HL-60 (cell line): ENCODE data around the gene DHRSX.

Source experiments
- DNase-seq, 2 experiments: peaks; one replicate each; pipeline ENCODE4 v3.0.0-alpha.2; 2010 to 2020; ENCODE audit warnings: low read depth in 1 of 2, low spot score in 1 of 2
- H3K27ac ChIP-seq: fragments of 250-450 bp; sonication (Bioruptor Pico); replicated peaks from 2 replicates; pipeline ENCODE4 v1.5.1; 2020; ENCODE audit warnings: mild to moderate bottlenecking, moderate library complexity
- H3K27me3 ChIP-seq: fragments of 250-450 bp; sonication (Bioruptor Pico); 2 replicates; pipeline ENCODE4 v1.5.1; 2021; ENCODE audit warnings: mild to moderate bottlenecking, moderate library complexity; ENCODE audit not compliant: insufficient read depth, poor library complexity, severe bottlenecking
- H3K4me3 ChIP-seq: replicated peaks from 2 replicates; pipeline ENCODE4 v1.5.1; 2011; ENCODE audit warnings: mild to moderate bottlenecking, control low read depth, low read length; ENCODE audit not compliant: insufficient read depth
- GABPA ChIP-seq: IDR thresholded peaks from 2 replicates; pipeline ENCODE4 v1.6.1; 2012; ENCODE audit warnings: low read depth
- POLR2AphosphoS5 ChIP-seq: IDR thresholded peaks from 2 replicates; pipeline ENCODE4 v1.6.1; 2012; ENCODE audit warnings: low read depth
- SPI1 ChIP-seq: IDR thresholded peaks from 2 replicates; pipeline ENCODE4 v1.6.1; 2012; ENCODE audit warnings: low read depth, mild to moderate bottlenecking, borderline replicate concordance
- TF ChIP-seq, protein P1 (sequence below): IDR thresholded peaks from 2 replicates; pipeline ENCODE4 v1.6.1; 2012; ENCODE audit warnings: low read depth; ENCODE audit not compliant: insufficient replicate concordance
- TF ChIP-seq, protein P2 (sequence below): IDR thresholded peaks from one replicate; pipeline ENCODE4 v1.5.1; 2011; ENCODE audit warnings: low read length, control low read depth, inconsistent platforms; ENCODE audit not compliant: insufficient read depth

Gene DHRSX

DNA sequence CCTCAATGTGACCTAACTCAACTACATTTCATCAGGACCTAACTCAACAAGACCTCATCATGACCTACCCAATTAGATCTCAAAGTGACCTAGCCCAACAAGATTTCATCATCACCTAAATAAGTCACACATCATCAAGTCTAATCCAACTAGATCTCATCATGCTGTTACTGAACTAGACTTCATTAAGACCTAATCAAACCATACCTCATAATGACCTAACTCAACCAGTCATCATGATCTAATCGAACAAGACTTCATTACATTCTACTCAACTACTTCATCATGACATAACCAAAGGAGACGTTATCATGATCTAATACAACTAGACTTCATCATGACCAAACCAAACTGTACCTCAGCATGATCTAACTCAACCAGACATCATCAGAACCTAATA, 82.8 kb downstream of the DHRSX start:
- TF ChIP-seq GABPA = no peak
- TF ChIP-seq, protein P1, sequence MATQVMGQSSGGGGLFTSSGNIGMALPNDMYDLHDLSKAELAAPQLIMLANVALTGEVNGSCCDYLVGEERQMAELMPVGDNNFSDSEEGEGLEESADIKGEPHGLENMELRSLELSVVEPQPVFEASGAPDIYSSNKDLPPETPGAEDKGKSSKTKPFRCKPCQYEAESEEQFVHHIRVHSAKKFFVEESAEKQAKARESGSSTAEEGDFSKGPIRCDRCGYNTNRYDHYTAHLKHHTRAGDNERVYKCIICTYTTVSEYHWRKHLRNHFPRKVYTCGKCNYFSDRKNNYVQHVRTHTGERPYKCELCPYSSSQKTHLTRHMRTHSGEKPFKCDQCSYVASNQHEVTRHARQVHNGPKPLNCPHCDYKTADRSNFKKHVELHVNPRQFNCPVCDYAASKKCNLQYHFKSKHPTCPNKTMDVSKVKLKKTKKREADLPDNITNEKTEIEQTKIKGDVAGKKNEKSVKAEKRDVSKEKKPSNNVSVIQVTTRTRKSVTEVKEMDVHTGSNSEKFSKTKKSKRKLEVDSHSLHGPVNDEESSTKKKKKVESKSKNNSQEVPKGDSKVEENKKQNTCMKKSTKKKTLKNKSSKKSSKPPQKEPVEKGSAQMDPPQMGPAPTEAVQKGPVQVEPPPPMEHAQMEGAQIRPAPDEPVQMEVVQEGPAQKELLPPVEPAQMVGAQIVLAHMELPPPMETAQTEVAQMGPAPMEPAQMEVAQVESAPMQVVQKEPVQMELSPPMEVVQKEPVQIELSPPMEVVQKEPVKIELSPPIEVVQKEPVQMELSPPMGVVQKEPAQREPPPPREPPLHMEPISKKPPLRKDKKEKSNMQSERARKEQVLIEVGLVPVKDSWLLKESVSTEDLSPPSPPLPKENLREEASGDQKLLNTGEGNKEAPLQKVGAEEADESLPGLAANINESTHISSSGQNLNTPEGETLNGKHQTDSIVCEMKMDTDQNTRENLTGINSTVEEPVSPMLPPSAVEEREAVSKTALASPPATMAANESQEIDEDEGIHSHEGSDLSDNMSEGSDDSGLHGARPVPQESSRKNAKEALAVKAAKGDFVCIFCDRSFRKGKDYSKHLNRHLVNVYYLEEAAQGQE = no peak
- TF ChIP-seq POLR2AphosphoS5 = no peak
- TF ChIP-seq, protein P2, sequence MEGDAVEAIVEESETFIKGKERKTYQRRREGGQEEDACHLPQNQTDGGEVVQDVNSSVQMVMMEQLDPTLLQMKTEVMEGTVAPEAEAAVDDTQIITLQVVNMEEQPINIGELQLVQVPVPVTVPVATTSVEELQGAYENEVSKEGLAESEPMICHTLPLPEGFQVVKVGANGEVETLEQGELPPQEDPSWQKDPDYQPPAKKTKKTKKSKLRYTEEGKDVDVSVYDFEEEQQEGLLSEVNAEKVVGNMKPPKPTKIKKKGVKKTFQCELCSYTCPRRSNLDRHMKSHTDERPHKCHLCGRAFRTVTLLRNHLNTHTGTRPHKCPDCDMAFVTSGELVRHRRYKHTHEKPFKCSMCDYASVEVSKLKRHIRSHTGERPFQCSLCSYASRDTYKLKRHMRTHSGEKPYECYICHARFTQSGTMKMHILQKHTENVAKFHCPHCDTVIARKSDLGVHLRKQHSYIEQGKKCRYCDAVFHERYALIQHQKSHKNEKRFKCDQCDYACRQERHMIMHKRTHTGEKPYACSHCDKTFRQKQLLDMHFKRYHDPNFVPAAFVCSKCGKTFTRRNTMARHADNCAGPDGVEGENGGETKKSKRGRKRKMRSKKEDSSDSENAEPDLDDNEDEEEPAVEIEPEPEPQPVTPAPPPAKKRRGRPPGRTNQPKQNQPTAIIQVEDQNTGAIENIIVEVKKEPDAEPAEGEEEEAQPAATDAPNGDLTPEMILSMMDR = no peak
- TF ChIP-seq SPI1 = no peak
- DNase-seq = no peak
- no peak overlapping the region for H3K4me3 ChIP-seq
- no peak overlapping the region for H3K27ac ChIP-seq
- no peaks in the 10 kb centered on the region for H3K27me3 ChIP-seq

DNA sequence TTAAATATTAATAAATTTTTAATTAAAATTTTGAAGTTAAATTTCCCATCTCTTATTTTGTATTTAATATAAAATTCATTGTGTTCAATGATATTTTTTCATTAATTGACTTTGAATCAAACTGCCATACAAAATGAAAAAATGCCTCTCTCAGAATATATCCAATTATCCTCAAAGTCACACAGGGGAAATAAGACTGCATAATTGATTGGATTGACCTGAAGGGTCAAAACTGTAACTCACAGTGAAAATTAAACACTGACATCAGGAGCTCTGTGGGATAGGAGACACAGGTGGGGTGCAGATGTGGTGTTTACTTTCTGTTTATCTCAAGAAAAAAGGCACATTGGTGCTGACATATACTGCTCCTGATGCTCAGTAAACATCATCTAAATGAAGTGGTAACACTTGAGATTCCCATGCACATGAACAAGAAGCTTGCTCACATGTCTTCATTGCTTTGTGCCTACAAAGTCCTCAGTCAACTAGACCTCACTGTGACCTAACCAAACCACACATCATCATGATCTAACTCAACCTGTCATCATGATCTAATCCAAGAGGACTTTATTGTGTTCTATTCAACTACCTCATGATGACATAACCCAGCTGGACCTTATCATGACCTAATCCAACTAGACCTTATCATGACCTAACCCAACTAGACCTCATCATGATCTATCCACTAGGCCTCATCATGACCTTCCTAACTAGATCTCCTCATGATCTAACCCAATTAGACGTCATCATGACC, 83.7 kb downstream of the DHRSX start:
- Histone ChIP-seq H3K27ac (no peak overlapping the region), H3K4me3 (no peak overlapping the region), H3K27me3 (no peaks in the 10 kb centered on the region)
- no peak for DNase-seq
- TF ChIP-seq GABPA (no peak), SPI1 (no peak), POLR2AphosphoS5 (no peak)
- TF ChIP-seq, protein P1 = no peak
- TF ChIP-seq, protein P2 = no peak

DNA sequence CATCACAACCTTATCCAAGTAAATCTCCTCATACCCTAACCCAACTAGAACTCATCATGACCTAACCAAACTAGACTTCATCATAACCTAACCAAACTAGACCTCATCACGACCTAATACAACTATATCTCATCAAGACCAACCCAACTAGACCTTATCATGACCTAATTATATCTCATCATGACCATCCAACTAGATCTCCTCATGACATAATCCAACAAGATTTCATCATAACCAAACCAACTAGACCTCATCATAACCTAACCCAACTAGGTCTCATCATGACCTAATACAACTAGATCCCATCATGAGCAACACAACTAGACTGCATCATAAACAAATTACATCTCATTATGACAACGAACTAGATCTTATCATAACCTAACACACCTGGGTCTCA, 86.4 kb downstream of the DHRSX start:
- no peak for DNase-seq
- Histone ChIP-seq H3K27ac (no peak overlapping the region), H3K27me3 (no peaks in the 10 kb centered on the region), H3K4me3 (no peak overlapping the region)
- TF ChIP-seq POLR2AphosphoS5 = no peak
- TF ChIP-seq, protein P1 = no peak
